IMR-90 (cell line): Measurements from ENCODE around the gene CALN1. TPM values are rescaled to one million over a fixed set of nuclear protein-coding genes. Genes with fewer than 3 reads are reported as not detected.

Experiments used
- ATAC-seq: fragments of 200-7000 bp; cut with Tn5 transposase; 2 replicates; pipeline ENCODE4 v1.9.1; 2020; ENCODE audit warnings: low read depth, mild to moderate bottlenecking, moderate library complexity
- BruUV-seq: library from RNA; stranded (reverse); fragments of 400-500 nt; replicated peaks from 2 replicates; lab custom pipeline; 2021; lab: Mats Ljungman, UMichigan
- CTCF ChIA-PET: fragments of 300-600 bp; formaldehyde crosslinking; extraction: SDS; loops from one replicate; lab custom pipeline; 2021; ENCODE audit warnings: antibody characterized with exemption; lab: Yijun Ruan, JAX
- POLR2A ChIA-PET: fragments of 300-600 bp; sonication (Branson Sonifier 250); formaldehyde crosslinking; loops from one replicate; lab custom pipeline; 2022; ENCODE audit warnings: antibody characterized with exemption; ENCODE audit not compliant: unreplicated experiment; lab: Charles Lee
- DNase-seq: peaks from one replicate; pipeline ENCODE4 v3.0.0; 2013
- H2AFZ ChIP-seq: replicated peaks from 2 replicates; pipeline ENCODE3; 2013; ENCODE audit warnings: low read length, mild to moderate bottlenecking; ENCODE audit not compliant: poor library complexity
- H2AK5ac ChIP-seq: 2 replicates; pipeline ENCODE4 v1.6.1; 2013; ENCODE audit warnings: low read depth, low read length, inconsistent platforms
- H2AK9ac ChIP-seq: replicated peaks from 2 replicates; pipeline ENCODE3; 2013; ENCODE audit warnings: mild to moderate bottlenecking, low read depth, low read length, moderate library complexity; ENCODE audit not compliant: poor library complexity
- H2BK120ac ChIP-seq: 2 replicates; pipeline ENCODE4 v1.6.1; 2013; ENCODE audit warnings: low read depth, low read length, inconsistent platforms
- H2BK15ac ChIP-seq: 3 replicates; pipeline ENCODE4 v1.6.1; 2013; ENCODE audit warnings: low read depth, low read length, inconsistent platforms
- H2BK20ac ChIP-seq: 2 replicates; pipeline ENCODE4 v1.6.1; 2013; ENCODE audit warnings: low read depth, mild to moderate bottlenecking, inconsistent platforms, low read length, moderate library complexity
- H2BK5ac ChIP-seq: 2 replicates; pipeline ENCODE4 v1.6.1; 2013; ENCODE audit warnings: mild to moderate bottlenecking, low read depth, low read length, inconsistent platforms; ENCODE audit not compliant: poor library complexity, severe bottlenecking
- H3K14ac ChIP-seq: replicated peaks from 2 replicates; pipeline ENCODE4 v1.6.1; 2013; ENCODE audit warnings: low read depth, low read length, inconsistent platforms
- H3K18ac ChIP-seq: 2 replicates; pipeline ENCODE4 v1.6.1; 2013; ENCODE audit warnings: low read depth, low read length, control low read depth
- H3K23ac ChIP-seq: 2 replicates; pipeline ENCODE4 v1.6.1; 2013; ENCODE audit warnings: low read depth, low read length, inconsistent platforms
- H3K27ac ChIP-seq: 2 replicates; pipeline ENCODE4 v1.5.1; 2013; ENCODE audit warnings: mild to moderate bottlenecking, control low read depth, low read length; ENCODE audit not compliant: insufficient read depth
- H3K27me3 ChIP-seq: 2 replicates; pipeline ENCODE4 v1.6.1; 2013; ENCODE audit warnings: low read length; ENCODE audit not compliant: control insufficient read depth, insufficient read depth
- H3K36me3 ChIP-seq: 2 replicates; pipeline ENCODE4 v1.6.1; 2013; ENCODE audit warnings: low read length, mixed read lengths; ENCODE audit not compliant: control insufficient read depth, insufficient read depth
- H3K4ac ChIP-seq: 2 replicates; pipeline ENCODE4 v1.6.1; 2013; ENCODE audit warnings: low read depth, low read length, inconsistent platforms
- H3K4me1 ChIP-seq: 2 replicates; pipeline ENCODE4 v1.6.1; 2013; ENCODE audit warnings: low read length, mixed read lengths; ENCODE audit not compliant: control insufficient read depth, insufficient read depth
- H3K4me2 ChIP-seq: 2 replicates; pipeline ENCODE4 v1.6.1; 2013; ENCODE audit warnings: low read depth, mild to moderate bottlenecking, control low read depth, low read length, moderate library complexity
- H3K4me3 ChIP-seq: 2 replicates; pipeline ENCODE4 v1.5.1; 2013; ENCODE audit warnings: low read depth, mild to moderate bottlenecking, control low read depth, low read length, moderate library complexity; ENCODE audit not compliant: insufficient read depth
- H3K56ac ChIP-seq: 2 replicates; pipeline ENCODE4 v1.6.1; 2013; ENCODE audit warnings: low read length, inconsistent platforms; ENCODE audit not compliant: insufficient read depth; ENCODE audit errors: extremely low read depth
- H3K79me1 ChIP-seq, 2 experiments: 2 replicates each; pipeline ENCODE4 v1.6.1; 2013; ENCODE audit warnings: low read length in 2 of 2, inconsistent platforms in 1 of 2, low read depth in 1 of 2
- H3K9ac ChIP-seq: 2 replicates; pipeline ENCODE4 v1.6.1; 2013; ENCODE audit warnings: low read depth, low read length, control low read depth
- H3K9me1 ChIP-seq: 2 replicates; pipeline ENCODE4 v1.6.1; 2013; ENCODE audit warnings: low read length, inconsistent platforms; ENCODE audit not compliant: insufficient read depth
- H3K9me3 ChIP-seq: 2 replicates; pipeline ENCODE4 v1.6.1; 2013; ENCODE audit warnings: low read length; ENCODE audit not compliant: control insufficient read depth, insufficient read depth
- H4K20me1 ChIP-seq: 2 replicates; pipeline ENCODE4 v1.6.1; 2013; ENCODE audit warnings: low read length, inconsistent platforms; ENCODE audit not compliant: insufficient read depth
- H4K5ac ChIP-seq: 2 replicates; pipeline ENCODE4 v1.6.1; 2013; ENCODE audit warnings: mild to moderate bottlenecking, low read depth, low read length, control low read depth
- H4K8ac ChIP-seq, 2 experiments: 2 replicates each; pipeline ENCODE4 v1.6.1; 2013; ENCODE audit warnings: low read depth in 2 of 2, low read length in 2 of 2, control low read depth in 1 of 2, inconsistent platforms in 1 of 2
- H4K91ac ChIP-seq: 2 replicates; pipeline ENCODE4 v1.6.1; 2013; ENCODE audit warnings: low read depth, low read length, inconsistent platforms; ENCODE audit not compliant: insufficient read depth
- BHLHE40 ChIP-seq: fragments of 150-350 bp; IDR thresholded peaks from 2 replicates; pipeline ENCODE4 v1.6.1; 2016; ENCODE audit warnings: mild to moderate bottlenecking, low read depth, low read length
- MXI1 ChIP-seq: IDR thresholded peaks from 2 replicates; pipeline ENCODE4 v1.6.1; 2012; ENCODE audit warnings: low read depth, mild to moderate bottlenecking, low read length, moderate library complexity, borderline replicate concordance
- NFE2L2 ChIP-seq: fragments of 150-350 bp; IDR thresholded peaks from 2 replicates; pipeline ENCODE4 v1.6.1; 2016; ENCODE audit warnings: low read depth, mild to moderate bottlenecking, low read length
- RCOR1 ChIP-seq: IDR thresholded peaks from 2 replicates; pipeline ENCODE4 v1.6.1; 2012; ENCODE audit warnings: mild to moderate bottlenecking, low read length, improper control_type of control experiment; ENCODE audit not compliant: insufficient replicate concordance
- WGBS, 2 experiments: methylation state at CpG; one replicate each; pipeline versions ENCODE4 v1.1.5 to v1.1.7; 2013; ENCODE audit warnings: missing lambda C conversion rate in 2 of 2; ENCODE audit not compliant: insufficient read length in 1 of 2; ENCODE audit errors: extremely low coverage in 2 of 2; 5-methylcytosine and 5-hydroxymethylcytosine counted together
- dilution Hi-C: fragments of 300-500 bp; cut with HindIII; formaldehyde crosslinking; loops from one replicate; pipeline ENCODE4 v1.14.3; 2018; ENCODE audit warnings: low sequenced_read_pairs; ENCODE audit not compliant: unreplicated experiment
- in situ Hi-C: fragments of 300-500 bp; cut with MboI; formaldehyde crosslinking; loops from 3 replicates; pipeline ENCODE4 v1.14.3; 2019; ENCODE audit warnings: low sequenced_read_pairs, inconsistent platforms, mixed read lengths
- intact Hi-C: fragments of 100-400 bp; cut with micrococcal nuclease; formaldehyde crosslinking; loops from 2 replicates; pipeline ENCODE4 v1.10.0; 2022
- polyA plus RNA-seq, 3 experiments: library from polyadenylated mRNA; depleted of rRNA; stranded (reverse); fragments of >200 nt; gene quantifications; 2 replicates each; pipeline ENCODE4 v1.2.3, GENCODE V29; 2012; ENCODE audit warnings: low replicate concordance in 1 of 3
- total RNA-seq: library from RNA; depleted of rRNA; stranded (reverse); fragments of >200 nt; gene quantifications from 2 replicates; pipeline ENCODE4 v1.2.3, GENCODE V29; 2012

The CALN1 gene
- total and polyA plus RNA-seq, 2 of the 4 experiments (the other 2 are of a cell fraction): not detected

DNA sequence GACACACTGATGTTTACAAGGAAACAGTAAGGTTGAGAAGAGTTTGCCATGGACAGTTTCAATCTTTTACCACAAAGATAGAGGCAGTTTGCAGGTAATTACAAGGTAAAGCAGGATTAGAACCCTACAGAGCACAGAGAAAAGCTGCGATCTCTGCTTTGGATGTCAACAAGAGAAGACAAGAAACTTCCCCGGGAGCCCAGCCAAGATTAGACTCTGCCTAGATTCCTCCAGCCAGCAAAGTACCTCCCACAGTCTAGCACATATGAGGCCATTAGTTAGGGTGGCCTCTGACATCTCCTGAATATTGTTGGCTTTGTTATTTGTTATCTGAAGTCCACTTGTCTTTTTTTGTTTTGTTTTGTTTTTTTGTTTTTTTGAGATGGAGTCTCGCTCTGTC lies 178.1 kb downstream of the CALN1 start:
- Histone ChIP-seq H3K23ac (no peak overlapping the region), H3K36me3 (no peaks in the 10 kb centered on the region), H2AFZ (no peak overlapping the region), H3K56ac (no peak overlapping the region), H4K91ac (no peak overlapping the region), H2BK20ac (no peak overlapping the region), H3K18ac (no peak overlapping the region), H3K9me3 (peaks cover 17% of the 10 kb centered on the region), H2BK120ac (no peak overlapping the region), H4K20me1 (no peaks in the 10 kb centered on the region), H3K9me1 (no peaks in the 10 kb centered on the region), H3K79me1 (no peaks in the 10 kb centered on the region), H2AK9ac (no peak overlapping the region), H3K27me3 (no peaks in the 10 kb centered on the region), H3K4me1 (no peaks in the 10 kb centered on the region), H4K5ac (no peak overlapping the region), H3K4ac (no peak overlapping the region), H3K27ac (no peak overlapping the region), H3K14ac (no peak overlapping the region), H2BK15ac (no peak overlapping the region), H3K4me3 (no peak overlapping the region), H3K4me2 (no peak overlapping the region), H2BK5ac (no peak overlapping the region), H2AK5ac (no peak overlapping the region), H4K8ac (no peak overlapping the region), H3K9ac (no peak overlapping the region)
- no peak for TF ChIP-seq BHLHE40
- TF ChIP-seq RCOR1: no peak
- no peak for TF ChIP-seq MXI1
- no peak for TF ChIP-seq NFE2L2
- ATAC-seq (no peak), DNase-seq (no peak)
- intact Hi-C loops: no loop called here
- dilution Hi-C loops: no loop called here
- POLR2A ChIA-PET: no interaction called here
- WGBS, 2 experiments: no CpG with 5 or more reads among the region's 3 CpGs
- CTCF ChIA-PET: no interaction called here
- in situ Hi-C loops: no loop called here
- no TSS peak for BruUV-seq
